ENCODE data around the gene PPP1R16B. TPM values are rescaled to one million over a fixed set of nuclear protein-coding genes. Genes with fewer than 3 reads are reported as not detected.

Gene PPP1R16B
- total and polyA plus RNA-seq, 10 of the 15 experiments (the other 5 are each of a cell fraction or from before 2014, with no cell fraction given) = 13.4 to 90.2 (median 66.7) TPM

DNA sequence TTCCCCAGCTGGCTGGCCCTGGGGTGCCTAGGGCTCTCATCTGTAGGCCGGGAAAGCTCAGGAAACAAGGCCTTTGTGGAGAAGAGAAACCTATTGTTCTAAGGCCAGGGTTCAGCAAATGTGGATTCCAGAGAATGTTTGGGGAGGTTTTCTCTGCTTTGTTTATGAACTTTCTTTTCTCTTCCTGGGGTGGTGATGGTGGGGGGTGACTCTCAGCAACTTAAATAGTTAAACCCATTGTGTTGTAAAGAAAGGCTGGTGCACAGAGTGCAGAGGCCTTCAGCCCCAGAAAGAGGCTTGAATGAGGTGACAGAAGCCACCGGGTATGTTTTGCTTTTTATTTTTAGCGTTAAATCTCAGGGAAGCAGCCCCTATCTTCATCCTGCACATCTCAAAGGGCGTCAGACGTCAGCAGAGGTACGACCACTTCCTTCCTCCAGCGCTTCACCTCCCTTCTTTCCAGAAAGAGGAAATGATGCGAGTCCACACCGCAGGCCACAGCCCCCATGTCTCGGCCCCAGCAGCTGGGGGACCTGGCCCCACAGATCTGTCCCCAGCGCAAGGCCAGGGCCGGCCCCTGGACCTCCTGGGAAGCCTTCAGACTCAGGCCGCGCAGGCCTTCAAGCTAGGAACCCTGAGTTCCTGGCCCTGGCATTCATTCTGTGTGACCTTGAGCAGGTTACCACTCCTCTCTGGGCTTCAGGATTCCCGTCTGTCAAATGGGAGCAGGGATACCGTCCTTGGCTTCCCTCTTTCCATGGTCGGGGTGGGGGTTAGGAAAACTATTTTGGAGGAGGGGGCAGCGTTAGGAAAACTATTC is 605 bp upstream of the PPP1R16B start (continued):
- TF ChIP-seq EZH2 (IDR thresholded peaks at IDR 0.05; ENCODE audit: borderline replicate concordance, control insufficient read depth, low read depth, low read length) (no peak), MTA2 (IDR thresholded peaks at IDR 0.05; ENCODE audit: low read depth) (peak; percentile 63; the same call in 1 of the 2 replicates), WRNIP1 (IDR thresholded peaks at IDR 0.05; ENCODE audit: borderline replicate concordance, low read depth, low read length) (no peak), POLR2A (IDR thresholded peaks at IDR 0.05; ENCODE audit: low read depth, low read length) (no peak), TCF12 (IDR thresholded peaks at IDR 0.05; ENCODE audit: low read depth, low read length) (peak; percentile 95), EP300 (IDR thresholded peaks at IDR 0.05; ENCODE audit: borderline replicate concordance in 1 of 2, control insufficient read depth in 1 of 2, low read depth in 2 of 2, low read length in 2 of 2) (peak; percentile 85 to 91), SMC3 (IDR thresholded peaks at IDR 0.05; ENCODE audit: borderline replicate concordance, low read length) (no peak), MXI1 (IDR thresholded peaks at IDR 0.05; ENCODE audit: low read depth, low read length) (no peak), RELA (IDR thresholded peaks at IDR 0.05; ENCODE audit: borderline replicate concordance, partially characterized antibody) (no peak), TCF3 (IDR thresholded peaks at IDR 0.05; ENCODE audit: borderline replicate concordance, insufficient read depth, low read depth, low read length) (peak; percentile 96), STAT3 (IDR thresholded peaks at IDR 0.05; ENCODE audit: low read depth, low read length) (0 out of 2 replicates have a peak, but pooled peaks have one; percentile 40), NFIC (IDR thresholded peaks at IDR 0.05; ENCODE audit: low read depth, low read length) (peak; percentile 75), BCL11A (IDR thresholded peaks at IDR 0.05; ENCODE audit: low read depth, low read length) (peak; percentile 69; the same call in 1 of the 2 replicates), IKZF1 (conservative IDR thresholded peaks at IDR 0.05) (peak; percentile 88), SMAD5 (IDR thresholded peaks at IDR 0.05; ENCODE audit: low read depth) (no peak; the same call in 1 of the 2 replicates), MEF2B (IDR thresholded peaks at IDR 0.05; ENCODE audit: partially characterized antibody, poor library complexity, severe bottlenecking) (no peak), FOXK2 (IDR thresholded peaks at IDR 0.05) (peak; percentile 9; the same call in 1 of the 2 replicates), GATAD2B (conservative IDR thresholded peaks at IDR 0.05; ENCODE audit: low read depth) (peak; percentile 58), POU2F2 (IDR thresholded peaks at IDR 0.05; ENCODE audit: borderline replicate concordance, low read depth, low read length) (peak; percentile 67; the same call in 1 of the 3 replicates), EGR1 (IDR thresholded peaks at IDR 0.05; ENCODE audit: borderline replicate concordance in 1 of 2, low read depth in 2 of 2, low read length in 2 of 2) (peak in 1 of 2 experiments; percentile 35; a peak in 1 of 3 replicates)
- TF ChIP-seq, protein P1, sequence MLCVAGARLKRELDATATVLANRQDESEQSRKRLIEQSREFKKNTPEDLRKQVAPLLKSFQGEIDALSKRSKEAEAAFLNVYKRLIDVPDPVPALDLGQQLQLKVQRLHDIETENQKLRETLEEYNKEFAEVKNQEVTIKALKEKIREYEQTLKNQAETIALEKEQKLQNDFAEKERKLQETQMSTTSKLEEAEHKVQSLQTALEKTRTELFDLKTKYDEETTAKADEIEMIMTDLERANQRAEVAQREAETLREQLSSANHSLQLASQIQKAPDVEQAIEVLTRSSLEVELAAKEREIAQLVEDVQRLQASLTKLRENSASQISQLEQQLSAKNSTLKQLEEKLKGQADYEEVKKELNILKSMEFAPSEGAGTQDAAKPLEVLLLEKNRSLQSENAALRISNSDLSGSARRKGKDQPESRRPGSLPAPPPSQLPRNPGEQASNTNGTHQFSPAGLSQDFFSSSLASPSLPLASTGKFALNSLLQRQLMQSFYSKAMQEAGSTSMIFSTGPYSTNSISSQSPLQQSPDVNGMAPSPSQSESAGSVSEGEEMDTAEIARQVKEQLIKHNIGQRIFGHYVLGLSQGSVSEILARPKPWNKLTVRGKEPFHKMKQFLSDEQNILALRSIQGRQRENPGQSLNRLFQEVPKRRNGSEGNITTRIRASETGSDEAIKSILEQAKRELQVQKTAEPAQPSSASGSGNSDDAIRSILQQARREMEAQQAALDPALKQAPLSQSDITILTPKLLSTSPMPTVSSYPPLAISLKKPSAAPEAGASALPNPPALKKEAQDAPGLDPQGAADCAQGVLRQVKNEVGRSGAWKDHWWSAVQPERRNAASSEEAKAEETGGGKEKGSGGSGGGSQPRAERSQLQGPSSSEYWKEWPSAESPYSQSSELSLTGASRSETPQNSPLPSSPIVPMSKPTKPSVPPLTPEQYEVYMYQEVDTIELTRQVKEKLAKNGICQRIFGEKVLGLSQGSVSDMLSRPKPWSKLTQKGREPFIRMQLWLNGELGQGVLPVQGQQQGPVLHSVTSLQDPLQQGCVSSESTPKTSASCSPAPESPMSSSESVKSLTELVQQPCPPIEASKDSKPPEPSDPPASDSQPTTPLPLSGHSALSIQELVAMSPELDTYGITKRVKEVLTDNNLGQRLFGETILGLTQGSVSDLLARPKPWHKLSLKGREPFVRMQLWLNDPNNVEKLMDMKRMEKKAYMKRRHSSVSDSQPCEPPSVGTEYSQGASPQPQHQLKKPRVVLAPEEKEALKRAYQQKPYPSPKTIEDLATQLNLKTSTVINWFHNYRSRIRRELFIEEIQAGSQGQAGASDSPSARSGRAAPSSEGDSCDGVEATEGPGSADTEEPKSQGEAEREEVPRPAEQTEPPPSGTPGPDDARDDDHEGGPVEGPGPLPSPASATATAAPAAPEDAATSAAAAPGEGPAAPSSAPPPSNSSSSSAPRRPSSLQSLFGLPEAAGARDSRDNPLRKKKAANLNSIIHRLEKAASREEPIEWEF (IDR thresholded peaks at IDR 0.05; ENCODE audit: insufficient replicate concordance, low read depth, low read length) = no peak

Measured in GM12878 (cell line).